ENCODE measurements around the gene FAM117B.
"Not testable (repeated sequence)": the region's sequence is repeated elsewhere in the genome, so short reads cannot be mapped to it uniquely, and the experiment has no call there.

Gene FAM117B

DNA sequence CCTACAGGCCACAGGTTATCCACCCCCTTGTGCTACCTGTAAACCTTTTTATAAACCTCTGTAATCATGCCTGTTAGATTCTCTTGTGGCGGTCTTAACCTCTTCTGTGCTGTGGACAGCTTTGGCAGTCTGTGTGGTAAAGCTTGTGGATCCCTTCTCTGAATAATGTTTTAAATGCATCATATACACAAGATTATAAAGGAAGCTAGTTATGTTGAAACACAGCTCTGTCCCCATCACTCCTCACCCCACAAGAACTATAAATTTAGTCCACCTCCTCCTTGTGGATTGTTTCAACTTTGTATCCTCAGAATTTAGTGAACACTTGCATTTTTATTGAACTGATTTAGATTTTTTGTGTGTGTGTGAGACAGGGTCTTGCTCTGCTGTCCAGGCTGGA is 129.1 kb downstream of the FAM117B start:
- DNase-seq, result no peak

DNA sequence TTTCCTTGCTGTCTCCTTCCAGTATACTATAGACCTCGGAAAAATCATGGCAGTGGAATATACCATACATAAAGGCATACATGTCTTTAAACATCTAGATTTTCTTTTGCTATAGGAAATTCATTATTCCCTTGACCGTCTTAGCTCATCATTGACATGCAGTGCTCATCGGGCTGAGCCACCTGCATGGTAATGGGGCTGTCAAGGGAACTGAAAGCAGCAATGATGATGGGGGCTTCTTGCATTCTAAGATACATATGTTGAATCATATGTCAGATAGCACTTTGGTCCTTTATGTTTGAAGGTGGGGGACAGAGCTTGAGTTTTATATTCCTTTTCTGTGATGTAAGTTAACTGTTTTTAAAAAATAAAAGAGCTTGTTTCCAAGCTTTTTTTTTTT is 130.2 kb downstream of the FAM117B start:
- DNase-seq, result no peak

DNA sequence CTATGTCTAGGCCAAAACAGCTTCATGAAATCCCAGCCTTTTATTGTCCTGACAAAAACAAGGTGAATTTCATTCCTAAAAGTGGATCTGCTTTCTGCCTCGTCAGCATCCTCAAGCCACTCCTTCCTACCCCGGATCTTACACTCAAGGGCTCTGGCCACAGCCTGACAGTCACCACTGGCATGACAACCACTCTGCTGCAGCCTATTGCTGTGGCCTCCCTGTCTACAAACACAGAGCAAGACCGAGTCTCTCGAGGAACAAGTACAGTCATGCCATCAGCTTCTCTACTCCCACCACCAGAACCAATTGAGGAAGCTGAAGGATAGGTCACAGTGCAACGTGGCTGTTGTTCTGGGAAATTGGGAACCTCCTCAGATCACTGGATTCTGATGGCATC is 130.7 kb downstream of the FAM117B start:
- DNase-seq, result no peak

DNA sequence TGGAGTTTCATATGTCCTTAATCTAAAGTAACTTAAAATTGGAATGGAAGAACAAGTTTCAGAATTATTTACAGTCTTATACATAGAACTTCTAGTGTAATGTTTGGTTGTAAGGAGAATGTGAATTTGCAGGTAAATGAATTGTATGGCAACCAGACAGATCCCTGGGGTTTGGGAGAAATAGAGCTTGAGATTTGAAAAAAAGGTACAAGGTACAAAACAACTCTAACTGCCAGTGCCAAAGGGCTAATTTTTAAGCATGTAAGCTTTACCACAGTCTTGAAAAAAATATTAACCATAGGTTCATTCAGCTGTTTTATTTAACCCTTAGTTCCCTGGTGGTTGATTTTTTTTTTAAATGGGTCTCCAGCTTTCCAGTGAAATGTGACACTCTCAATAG is 133.5 kb downstream of the FAM117B start:
- DNase-seq, result no peak

DNA sequence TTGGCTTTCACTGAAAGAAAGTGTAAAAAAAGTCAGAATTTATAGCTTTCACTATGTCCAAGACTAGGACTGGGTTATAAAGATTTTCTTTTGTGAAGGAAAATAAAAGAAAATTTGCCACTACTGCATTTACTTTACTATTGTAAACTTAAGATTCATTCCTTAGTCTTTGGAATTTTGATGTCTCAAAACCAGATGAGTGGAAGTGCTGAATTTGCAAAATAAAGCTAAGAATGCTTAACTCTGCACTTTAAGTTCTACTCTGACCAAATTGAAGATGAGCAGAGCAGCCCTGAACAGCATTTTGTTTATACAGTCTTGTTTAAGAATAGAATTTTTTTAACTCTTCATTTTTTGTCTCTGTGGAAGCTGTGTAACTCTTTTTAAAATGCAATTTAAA is 134.4 kb downstream of the FAM117B start:
- DNase-seq, result no peak

DNA sequence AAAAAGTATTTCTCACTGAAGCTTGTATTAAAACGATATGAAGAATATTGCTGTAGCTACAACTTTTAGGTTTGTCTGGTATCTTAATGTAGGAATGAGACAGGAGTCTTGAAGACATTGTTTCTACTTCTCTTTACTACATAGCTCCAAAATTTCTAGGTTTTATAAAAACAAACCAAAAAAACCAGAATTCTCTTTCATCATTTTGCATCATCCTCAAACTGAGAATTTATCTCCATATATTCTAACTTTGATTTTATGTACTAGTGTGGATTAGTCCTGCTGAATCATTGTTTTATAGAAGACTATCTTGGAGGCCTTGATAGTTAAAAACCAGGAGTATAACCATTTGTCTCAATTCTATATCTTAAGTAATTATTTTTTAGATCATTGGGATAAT is 136.6 kb downstream of the FAM117B start:
- DNase-seq, result no peak

DNA sequence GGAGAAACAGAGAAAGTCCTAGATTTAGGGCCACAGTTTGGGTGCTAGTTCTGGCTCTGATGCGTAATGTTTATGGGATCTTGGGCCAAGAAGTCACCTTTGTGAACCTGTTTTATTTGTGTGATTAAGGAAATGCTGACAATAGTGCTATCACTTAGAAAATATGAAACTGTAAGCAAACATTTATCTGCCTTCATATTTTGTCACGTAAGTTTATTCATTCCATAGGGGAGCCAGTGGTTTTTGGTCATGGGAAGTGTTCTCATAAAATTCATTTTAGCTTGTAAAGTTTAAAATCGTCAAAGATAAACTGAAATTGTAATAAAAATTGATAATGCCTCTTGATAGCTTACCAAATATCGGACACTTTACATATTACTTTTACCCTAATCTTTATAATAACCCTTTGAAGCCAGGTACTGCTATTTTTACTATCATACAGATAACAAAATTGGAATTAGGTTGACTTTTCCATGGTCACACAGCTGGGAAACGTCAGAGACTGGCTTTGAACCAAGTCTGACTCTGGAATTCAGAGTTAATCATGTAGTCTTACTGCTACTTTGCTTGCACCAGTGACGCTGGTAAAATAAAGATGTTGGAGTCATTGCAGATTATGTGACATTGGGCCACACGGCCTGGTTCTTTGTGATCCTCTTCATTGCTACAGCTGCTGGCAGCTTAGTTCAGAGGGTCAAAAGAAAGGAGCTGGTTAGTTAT is 137.1 kb downstream of the FAM117B start:
- no peak for DNase-seq

DNA sequence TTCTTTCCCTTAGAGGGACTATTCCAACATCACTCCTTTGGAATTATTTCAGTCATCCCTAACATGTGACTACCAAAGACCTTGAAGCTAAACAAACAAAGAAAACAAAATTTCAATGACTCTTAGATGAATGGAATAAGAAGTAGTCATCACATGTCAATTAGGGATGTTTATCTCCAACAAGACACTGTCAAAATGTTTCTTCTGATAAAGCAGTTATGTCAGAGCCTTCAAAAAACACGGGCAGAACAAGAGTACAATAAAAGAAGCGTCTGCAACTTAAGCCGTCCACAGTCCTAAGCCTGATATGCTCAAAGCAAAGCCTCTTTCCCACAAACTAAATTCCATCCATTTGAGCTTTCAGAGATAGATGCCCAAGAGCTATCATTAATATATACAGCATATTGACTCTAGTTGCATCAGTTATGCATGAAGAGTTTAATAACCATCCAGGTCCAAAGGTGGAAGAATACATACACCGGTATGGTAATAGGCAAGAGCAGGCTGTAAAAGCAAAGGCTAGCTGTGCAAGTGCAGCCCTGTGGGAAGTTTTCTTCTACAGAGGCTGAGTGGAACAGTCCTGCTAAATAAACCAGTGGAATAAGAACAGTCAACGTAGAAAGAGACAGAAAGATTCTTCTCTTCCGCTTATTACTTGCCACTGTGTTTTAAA is 138.7 kb downstream of the FAM117B start:
- no peak for DNase-seq

DNA sequence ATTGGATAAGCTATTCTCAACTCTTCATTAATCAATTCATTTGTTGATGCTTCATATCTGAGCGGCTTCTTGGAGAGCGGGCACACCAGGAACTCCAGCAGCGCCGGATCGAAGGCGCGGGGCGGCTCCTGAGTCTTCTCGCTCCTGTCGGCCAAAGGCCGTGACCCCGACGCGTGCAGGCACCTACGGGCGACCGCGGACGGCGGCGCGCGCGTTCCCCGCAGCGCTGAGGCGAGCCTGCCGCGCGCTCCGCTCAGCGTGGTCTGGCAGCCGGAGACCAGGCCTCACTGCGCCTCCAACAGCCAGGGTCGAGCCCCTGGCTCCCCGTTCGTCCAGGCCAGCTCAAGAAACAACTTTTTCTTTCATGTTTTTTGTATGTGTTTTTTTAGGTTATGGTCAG is 139.3 kb downstream of the FAM117B start:
- no peak for DNase-seq

DNA sequence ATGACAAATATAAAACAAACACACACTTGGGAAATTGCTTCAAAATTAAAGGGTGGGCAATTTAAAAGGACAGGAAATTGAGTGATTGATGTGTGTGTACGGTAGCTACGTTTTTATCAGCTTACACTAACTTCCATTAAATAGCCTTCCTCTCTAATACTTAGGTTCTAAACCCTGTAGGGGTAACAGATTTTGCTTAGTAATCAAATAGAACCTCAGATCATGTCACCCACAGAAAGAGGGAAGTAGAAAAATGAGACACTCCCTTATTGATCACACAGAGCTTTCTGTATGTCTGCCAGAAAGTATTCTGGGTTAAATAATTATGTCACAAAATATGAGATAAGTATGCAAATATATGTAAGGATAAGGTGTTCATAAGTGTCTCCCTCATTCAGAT is 143.4 kb downstream of the FAM117B start:
- DNase-seq, result no peak

DNA sequence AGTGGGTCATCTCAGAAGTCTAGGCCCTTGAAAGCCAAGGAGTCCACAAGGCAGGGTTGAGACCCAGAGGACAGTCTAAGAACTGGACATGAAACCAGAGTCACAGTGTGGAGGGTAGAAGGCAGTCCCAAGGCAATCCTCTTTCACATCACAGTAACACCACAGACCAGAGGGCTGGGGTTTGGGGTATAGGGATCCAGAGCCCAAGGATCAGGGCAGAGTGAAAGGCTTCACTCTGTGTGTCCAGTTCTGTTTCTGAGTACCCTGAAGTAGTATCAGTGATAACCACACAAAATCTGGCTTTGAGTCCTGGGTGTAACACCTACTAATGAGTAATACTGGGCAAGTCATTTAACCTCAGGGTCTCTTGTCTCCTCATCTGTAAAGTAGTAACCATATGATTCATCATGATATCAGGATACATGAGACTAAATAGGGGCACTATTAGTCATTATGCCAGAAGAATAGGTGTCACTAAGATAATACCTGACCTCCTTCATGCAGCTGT is 145.8 kb downstream of the FAM117B start:
- DNase-seq, result no peak

DNA sequence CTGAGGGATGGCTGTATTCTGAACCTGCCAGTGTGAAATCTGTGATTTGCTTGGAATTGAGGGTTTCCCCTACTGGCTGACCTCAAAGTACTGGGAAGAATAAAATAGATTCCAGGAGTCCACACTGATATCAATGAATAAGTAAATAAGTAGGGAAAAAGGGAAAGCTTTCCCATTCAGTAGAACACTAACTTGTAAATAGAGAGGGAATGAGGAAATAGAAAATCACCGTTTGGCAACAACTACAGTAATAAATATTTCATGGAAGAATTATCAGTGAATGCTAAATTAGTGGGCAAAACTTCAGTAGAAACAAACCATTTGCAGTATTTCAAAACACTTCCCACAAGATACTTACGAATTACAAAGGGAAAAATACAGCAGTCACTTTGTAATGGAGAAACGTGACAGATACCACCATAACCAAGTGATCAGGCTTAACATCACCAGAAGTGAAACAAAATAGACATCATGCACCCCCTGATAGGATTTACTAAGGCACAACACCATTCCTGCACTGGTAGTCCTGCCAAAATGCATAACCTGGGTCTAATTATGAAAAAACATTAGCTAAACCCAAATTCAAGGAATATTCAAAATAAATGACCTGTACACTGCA is 148.3 kb downstream of the FAM117B start:
- no peak for DNase-seq

DNA sequence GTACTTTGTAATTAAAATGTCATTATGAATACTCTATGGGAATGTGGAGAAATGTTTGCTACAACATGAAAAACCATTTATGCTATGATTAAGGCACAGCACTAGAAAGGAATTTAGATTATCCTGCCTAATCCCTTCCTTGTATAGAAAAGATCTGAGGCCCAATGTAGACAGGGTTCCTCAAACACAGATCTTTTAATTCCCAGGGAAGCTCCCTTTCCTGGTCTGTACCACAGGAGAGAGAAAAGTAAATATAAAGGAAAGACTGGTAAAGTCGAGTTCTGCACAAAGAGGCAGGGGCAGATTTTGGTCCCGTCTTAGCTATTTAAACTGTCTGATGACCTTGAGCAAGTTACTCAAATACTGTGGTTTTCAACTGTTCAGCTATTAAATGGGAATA is 152.1 kb downstream of the FAM117B start:
- no peak for DNase-seq

DNA sequence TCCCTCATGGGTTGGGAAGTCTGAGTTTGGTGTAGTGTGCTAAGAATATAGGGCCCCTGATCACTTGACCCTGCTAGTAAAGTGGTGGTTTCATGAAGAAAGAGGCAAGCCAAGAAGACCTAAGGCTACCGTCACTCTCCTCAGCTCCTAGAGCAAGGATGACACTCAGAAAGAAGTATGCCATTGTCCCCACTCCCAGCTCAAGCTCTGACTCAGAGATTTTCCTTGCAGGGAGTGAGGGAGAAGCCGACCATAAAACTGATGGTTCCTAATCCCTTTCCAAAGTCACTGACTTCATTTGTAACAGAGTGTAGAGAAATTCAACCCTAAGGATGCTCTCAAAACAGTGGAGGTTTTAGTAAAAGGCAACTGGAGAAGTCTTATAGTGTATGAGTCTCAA is 155.9 kb downstream of the FAM117B start:
- DNase-seq, result no peak

DNA sequence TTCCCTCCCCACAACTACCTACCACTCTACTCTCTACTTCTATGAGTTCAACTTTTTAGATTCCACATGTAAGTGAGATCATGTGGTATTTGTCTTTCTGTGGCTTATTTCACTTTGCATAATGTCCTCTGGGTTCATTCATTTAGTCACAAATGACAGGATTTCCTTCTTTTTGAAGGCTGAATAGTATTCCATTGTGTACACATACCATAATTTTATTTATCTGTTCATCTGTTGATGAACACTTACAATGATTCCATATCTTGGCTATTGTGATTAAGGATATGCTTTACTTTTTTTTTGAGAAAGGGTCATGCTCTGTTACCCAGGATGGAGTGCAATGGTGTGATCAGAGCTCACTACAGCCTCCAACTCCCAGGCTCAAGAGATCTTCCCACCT is 163.2 kb downstream of the FAM117B start:
- no peak for DNase-seq

DNA sequence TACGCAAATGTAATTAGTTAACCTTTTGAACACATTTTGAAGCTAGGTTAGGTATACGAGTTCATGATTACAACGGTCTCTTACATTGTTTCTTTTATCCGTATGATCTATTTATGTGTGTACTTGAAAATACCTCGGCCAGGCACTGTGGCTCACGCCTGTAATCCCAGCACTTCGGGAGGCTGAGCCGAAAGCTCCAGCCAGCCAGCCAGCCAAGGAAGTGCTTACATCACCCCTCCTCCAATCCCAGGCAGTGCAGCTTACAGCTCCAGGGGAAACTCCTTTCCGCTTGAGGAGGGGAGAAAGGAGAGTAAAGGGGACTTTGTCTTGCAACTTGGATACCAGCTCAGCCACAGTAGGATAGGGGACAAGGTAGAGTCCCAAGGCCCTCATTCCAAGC is 171.1 kb downstream of the FAM117B start:
- not testable (repeated sequence) for DNase-seq

DNA sequence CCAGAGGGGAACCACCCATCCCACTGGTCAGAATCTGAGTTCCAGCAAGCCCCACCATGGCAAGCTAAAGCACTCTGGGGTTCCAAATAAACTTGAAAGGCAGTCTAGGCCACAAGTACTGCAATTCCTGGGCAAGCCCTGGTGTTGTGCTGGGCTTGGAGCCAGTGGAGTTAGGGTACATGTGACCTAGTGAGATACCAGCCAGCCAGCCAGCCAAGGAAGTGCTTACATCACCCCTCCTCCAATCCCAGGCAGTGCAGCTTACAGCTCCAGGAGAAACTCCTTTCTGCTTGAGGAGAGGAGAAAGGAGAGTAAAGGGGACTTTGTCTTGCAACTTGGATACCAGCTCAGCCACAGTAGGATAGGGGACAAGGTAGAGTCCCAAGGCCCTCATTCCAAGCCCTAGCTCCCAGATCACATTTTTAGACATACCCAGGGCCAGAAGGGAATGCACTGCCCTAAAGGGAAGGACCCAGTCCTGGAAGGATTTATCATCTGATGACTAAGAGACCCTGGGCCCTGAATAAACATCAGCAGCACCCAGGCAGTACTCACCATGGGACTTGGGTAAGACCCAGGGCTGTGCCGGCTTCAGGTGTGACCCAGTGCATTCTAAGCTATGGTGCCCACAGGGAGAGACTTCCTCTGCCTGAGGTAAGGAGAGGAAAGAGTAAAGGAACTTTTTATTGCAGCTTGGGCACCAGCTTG is 172.8 kb downstream of the FAM117B start:
- DNase-seq, result not testable (repeated sequence)

DNA sequence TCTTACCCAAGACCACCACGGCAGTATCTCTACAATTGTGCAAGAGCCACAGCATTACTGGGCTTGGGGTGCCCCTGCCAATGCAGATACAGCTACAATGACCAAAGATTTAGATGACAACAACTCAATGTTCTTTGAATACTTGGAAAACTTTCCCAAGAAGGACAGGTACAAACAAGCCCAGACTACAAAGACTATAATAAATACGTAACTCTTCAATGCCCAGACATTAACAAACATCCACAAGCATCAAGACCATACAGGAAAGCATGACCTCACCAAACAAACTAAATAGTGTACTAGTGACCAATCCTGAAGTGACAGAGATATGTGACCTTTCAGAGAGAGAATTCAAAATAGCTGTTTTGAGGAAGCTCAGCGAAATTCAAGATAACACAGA is 174.0 kb downstream of the FAM117B start:
- DNase-seq, result no peak

DNA sequence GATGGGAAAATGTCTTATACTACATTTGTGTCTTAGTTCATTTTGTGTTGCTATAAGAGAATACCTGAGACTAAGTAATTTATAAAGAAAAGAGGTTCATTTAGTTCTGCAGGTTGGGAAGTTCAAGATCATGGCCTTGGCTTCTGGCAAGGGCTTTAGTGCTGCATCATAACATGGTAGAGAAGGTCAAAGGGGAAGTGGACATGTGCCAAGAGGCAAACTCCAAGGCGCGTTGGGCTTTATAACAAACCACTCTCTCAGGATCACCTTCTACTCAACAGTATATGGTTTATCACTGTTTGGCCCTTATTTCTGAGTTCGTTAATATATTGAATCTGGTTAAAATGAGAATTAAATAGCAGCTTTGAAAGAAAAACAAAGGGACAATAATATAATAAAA is 178.6 kb downstream of the FAM117B start:
- no peak for DNase-seq

DNA sequence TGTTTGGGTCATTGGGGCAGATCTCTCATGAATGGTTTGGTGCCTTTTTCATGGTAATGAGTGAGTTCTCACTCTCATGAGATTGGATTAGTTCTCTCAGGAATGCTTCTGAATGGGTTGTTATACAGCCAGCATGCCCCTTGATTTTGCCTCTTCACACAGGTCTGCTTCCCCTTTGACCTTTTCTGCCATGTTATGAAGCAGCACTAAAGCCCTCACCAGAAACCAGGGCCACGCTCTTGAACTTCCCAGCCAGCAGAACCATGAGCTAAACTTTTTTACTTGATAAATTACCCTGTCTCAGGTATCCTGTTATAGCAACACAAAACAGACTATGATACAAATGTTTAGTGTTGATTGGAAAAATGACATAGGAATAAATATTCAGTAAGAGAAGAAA is 179.5 kb downstream of the FAM117B start:
- DNase-seq, result no peak

DNA sequence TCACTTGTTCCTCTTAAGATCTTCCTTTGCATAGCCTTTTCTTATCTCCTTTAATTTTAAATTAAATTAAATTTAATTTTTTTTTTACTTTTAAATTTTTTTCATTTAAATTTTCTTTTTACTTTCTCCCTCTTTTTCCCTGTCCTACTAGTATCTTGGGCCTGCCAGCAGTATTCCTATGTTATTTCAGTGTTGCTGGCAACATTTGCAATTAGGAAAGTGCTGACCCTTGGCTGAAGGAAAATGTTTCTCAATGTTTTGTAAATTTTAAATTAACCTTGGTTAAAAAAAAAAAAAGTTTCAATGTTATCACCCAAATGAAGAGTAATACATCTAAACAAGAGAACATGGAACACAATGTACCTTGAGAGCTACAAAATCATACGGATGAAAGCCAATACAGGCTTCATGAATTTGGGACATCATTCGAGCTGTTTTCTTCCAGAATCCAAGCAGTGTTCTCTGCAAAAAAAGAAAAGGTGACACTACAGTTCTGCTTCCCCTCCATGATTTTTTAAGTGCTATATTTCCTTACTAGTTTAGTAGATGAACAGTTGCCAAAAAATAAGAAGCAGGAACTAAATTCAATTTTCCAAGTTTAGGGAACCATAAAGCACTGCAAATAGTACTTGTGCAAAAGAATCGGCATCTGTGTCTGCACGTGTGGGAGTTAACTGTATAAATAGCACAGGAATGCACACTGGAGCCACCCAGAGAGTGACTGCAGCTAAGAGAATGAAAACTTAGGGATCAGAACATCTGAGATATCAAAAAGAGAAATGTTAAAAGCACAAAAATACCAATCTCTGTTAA is 181.0 kb downstream of the FAM117B start:
- DNase-seq, result no peak

DNA sequence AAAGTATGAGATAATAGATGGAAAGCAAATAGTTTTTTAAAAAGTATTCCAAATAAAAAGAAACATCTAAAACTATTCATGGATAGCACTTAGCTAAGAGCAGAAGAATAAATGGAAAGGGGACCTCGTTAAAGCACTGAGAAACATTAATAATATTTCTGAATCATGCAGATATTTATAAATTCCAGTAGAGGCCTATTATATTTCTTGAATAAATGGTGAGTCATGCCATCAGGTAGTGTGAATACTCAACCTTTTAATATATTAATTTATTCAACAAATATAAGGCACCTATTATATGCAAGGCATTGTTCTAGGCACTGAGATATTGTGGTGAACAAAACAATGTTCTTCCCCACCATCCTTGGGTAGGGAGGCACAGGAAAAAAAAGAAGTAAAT is 183.0 kb downstream of the FAM117B start:
- DNase-seq, result no peak

DNA sequence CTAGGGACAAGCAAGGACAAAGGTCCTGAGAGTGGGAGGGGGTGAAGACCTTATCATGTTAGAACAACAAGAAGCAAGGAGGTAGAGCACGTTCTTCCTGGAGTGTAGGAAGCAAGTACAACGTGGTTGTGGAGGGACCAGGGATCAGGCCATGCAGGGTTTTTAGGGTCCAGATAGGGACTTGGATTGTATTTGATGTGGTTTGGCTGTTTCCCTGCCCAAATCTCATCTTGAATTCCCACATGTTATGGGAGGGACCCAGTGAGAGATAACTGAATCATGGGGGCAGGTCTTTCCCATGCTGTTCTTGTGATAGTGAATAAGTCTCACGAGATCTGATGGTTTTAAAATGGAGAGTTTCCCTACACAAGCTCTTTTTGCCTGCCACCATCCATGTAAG is 183.6 kb downstream of the FAM117B start:
- DNase-seq, result no peak
